LNCAP (cell line): ENCODE measurements around the gene P2RY8.

ENCODE experiments used
- CTCF ChIP-seq: fragments of 450-650 bp; IDR thresholded peaks from 2 replicates; pipeline ENCODE4 v1.5.1; 2017; ENCODE audit warnings: mild to moderate bottlenecking

Gene P2RY8

DNA sequence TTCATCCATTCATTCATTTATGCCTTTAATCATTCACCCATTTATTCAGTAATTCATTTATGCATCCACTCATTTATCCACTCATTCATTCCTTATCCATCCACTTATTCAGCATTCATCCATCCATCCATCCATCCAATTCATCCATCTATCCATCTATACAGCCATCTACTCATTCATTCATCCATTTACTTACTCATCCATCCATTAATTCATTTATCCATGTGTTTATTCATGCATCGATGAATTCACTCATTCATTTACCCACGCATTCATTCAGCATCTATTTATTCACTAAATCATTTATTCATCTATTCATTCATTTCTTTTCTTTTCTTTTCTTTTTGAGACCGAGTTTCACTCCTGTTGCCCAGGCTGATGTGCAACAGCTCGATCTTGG is 10.4 kb downstream of the P2RY8 start:
- no peak for TF ChIP-seq CTCF

DNA sequence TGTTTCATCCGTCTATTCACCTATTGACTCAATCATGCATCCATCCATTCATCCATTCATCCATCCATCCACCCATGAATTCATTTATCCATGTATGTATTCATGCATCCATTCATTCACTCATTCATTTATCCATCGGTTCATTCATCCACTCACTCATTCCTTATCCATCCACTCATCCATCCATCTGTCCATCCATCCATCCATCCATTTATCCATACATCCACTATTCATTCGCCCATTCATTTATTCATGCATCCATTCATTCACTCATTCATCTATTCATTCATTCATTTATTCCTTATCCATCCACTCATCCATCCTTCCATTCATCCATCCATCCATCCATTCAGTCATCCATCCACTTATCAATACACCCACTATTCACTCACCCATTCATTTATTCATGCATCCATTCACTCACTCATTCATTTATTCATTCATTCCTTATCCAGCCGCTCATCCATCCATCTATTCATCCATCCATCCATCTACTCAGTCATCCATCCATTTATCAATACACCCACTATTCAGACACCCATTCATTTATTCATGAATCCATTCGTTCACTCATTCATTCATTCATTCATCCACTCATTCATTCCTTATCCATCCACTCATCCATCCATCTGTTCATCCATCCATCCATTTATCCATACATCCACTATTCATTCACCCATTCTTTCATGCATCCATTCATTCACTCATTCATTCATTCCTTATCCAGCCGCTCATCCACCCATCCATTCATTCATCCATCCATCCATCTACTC is 11.2 kb downstream of the P2RY8 start:
- no peak for TF ChIP-seq CTCF

- TF ChIP-seq CTCF: no peak
Measured at GRCh38 chrX:1524874-1525582, 12.0 kb downstream of the P2RY8 start.

- TF ChIP-seq CTCF: no peak
Measured at GRCh38 chrX:1521459-1521956, 15.5 kb downstream of the P2RY8 start.

- TF ChIP-seq CTCF: no peak
Measured at GRCh38 chrX:1520350-1520749, 16.6 kb downstream of the P2RY8 start.

DNA sequence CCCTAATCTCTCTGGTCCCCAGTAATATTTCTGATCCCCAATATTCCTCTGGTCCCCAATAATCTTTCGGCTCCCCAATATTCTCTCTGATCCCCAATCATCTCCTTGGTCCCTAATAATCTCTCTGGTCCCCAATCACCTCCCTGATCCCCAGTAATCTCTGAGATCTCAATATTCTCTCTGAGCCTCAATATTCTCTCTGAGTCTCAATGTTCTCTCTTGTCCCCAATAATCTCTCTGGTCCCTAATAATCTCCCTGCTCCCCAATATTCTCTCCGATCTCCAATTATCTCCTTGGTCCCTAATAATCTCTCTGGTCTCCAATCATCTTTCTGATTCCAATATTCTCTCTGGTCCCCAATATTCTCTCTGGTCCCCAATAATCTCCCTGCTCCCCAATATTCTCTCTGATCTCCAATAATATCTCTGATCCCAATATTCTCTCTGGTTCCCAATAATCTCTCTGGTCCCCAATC is 17.9 kb downstream of the P2RY8 start:
- no peak for TF ChIP-seq CTCF

GRCh38 chrX:1518512-1518911 is 18.5 kb downstream of the P2RY8 start:
- TF ChIP-seq CTCF: no peak
